Measurements from ENCODE around the gene PSD4.

DNA sequence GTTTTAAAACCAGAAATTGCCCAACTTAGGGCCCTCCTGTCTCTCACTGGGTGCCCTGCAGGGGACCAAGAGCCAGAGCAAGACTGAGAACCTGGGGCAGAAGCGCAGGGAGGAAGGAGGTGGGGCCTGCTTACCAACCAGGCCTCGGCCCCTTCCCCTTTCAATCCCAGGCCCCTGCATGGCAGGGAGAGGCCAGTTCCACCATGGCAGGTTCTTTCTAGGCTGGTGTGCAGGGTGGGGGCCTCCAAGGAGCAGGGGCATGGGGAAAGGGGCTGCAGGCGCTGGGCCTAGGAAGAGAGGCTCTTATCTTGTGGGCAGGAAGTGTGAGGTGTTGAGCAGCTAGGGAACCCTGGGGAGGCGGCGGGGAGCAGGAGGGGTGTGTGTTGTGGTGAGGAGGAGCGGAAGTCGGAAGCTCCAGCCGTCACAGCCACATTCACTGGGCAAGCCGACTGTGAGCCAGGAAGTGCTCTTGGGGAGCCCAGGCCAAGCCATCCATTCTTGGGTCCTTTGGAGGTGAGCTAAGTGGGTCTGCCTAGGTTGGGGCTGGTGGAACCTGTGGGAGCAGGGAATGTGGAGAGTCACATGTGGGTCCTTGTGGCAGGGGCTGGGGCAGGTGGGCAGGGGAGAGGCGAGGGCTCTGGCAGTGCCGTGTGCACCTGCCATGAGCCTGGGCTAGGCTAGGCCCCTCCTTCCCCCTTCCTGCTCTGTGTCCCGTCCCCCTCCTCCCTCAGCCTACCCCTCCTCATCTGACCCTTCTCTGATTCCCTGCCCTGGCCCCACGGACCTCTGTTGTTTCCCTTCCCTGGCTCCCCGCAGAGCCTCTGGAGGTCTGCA, at the start of gene PSD4:
- TF ChIP-seq SUZ12 (IDR thresholded peaks at IDR 0.05; ENCODE audit: extremely low read depth, insufficient read depth, insufficient read length) (no peak), YY1 (IDR thresholded peaks at IDR 0.05; ENCODE audit: insufficient read depth, insufficient read length) (no peak)

Data from NT2/D1 (cell line).